HG03060 (cell line): ENCODE measurements around the gene PRKAR1B.
"Not testable (repeated sequence)": the region's sequence is repeated elsewhere in the genome, so short reads cannot be mapped to it uniquely, and the experiment has no call there.

ENCODE experiments used
- ATAC-seq: cut with Tn5 transposase; IDR thresholded peaks from one replicate; pipeline ENCODE4 v1.9.1; 2021; ENCODE audit warnings: low read depth, moderate number of reproducible peaks; ENCODE audit not compliant: unreplicated experiment

The PRKAR1B gene

DNA sequence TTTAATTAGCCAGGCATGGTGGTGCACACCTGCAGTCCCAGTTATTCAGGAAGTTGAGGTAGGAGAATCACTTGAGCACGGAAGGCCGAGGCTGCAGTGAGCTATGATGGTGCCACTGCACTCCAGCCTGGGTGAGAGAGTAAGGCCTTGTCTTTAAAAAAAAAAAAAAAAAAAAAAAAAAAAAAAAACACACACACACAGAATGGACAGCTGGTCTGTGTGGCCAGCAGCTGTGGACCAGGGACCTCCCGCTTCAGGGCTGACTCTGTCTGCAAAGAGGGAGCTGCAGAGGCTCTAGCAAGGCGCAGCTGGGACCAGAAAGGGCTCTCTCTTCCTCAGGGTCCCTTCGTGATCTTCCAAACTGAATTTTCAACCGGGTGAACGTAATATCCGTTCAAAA, 54.2 kb downstream of the PRKAR1B start:
- ATAC-seq, result no peak

DNA sequence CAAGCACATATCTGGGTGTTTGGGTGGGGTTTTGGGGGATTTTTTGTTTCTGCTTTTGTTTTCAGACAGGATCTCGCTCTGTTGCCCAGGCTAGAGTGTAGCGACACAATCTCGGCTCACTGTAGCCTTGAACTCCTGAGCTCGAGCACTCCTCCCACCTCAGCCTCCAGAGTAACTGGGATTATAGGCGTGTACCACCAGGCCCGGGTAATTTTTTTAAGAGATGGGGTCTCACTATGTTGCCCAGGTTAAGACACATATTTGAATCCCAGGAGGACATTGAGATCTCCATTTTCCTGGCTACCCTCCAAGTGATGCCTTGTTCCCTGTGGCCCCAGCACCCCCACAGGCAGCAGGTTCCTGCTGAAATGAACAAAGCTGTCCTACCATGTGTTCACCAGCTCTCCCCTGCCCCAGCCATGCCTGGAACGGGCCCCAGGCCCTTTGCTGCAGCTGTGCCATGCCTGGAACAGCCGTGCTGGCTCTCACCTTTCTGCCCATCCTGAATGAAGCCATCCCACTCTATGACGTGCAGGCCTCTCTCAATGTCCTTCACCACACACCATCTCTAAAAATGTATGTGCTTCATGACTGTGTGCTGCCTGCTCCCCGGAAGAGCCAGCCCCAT, 55.6 kb downstream of the PRKAR1B start:
- no peak for ATAC-seq

DNA sequence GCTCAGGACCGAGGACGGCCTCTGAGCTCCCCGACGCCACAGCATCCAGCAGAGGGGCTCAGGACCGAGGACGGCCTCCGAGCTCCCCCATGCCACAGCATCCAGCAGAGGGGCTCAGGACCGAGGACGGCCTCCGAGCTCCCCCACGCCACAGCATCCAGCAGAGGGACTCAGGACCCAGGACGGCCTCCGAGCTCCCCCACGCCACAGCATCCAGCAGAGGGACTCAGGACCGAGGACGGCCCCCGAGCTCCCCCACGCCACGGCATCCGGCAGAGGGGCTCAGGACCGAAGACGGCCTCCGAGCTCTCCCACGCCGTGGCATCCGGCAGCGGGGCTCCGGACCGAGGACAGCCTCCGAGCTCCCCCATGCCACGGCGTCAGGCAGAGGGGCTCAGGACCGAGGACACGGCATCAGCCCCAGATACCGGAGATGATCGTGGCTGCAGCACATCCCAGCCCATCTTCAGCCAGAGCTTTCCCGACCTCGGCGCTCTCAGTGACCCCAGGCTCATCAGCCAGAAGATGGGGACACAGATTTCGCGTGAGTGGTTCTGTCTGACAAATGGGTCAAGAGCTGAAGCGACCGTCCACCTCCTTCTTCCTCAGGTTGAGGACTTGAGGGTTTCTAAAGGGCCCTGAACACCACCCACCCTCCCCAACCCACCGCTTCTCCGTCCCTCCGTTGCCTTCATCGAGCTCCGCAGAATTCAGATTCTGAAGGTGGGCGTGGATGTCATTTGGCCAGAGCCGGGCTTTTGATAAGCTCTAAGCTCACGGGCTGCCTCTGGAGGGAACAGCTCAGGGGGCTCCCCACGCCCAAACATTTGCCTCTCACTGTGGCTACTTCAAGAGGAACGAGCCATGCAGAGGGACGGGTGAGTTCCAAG, 56.3 kb downstream of the PRKAR1B start:
- ATAC-seq, result no peak

DNA sequence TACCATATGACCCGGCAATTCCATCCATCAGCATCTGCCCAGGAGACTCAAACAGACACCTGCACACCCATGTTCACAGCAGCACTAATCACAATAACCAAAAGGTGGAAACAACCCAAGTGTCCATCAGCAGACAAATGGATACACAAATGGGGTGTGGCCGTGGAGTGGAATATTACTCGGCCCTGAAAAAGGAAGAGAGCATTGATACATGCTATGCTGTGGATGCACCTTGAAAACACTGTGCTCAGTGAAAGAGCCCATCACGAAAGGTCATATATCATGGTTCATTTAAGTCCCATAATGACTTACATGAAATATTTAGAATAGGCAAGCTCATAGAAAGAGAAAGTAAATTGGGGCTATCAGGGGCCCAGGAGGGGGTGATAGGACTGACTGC, 58.1 kb downstream of the PRKAR1B start:
- no peak for ATAC-seq

DNA sequence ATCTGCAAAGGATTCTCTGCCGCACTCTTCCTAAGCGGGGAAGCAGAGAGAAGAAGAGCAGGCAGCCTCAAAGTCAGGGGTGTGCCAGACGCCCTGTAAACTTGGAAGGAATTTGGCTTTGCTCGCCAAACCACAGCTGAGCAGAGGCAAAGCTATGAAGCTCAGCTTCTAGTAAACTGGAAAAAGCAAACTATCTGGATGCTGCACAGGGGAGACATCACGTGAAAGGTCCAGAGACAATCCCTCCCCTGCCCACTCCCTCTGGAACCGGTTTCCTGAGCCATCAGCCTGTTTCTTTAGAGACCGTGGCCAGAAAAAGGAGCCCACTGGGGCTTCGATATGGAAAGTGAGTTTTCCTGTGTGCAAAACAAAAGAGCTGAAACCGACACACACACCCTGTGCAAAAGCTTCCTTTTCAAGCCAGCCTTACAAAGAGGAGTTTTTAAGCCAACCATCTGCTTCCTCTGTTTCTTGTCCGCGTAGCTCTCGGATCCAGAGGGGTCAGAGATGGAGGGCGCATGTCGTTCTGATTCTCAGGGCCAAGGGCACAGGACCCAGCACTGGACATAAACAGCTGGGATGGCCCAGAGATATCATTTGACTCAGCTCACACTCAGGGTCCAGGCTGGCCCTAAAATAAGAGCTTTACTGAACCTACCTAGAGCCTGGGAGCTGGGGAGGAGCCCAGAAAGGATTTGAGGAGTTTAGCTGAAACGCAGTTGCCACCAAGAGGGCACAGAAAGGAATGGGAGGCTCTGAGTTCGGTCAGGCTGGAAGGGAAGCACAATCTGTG, 58.7 kb downstream of the PRKAR1B start:
- ATAC-seq, result no peak

DNA sequence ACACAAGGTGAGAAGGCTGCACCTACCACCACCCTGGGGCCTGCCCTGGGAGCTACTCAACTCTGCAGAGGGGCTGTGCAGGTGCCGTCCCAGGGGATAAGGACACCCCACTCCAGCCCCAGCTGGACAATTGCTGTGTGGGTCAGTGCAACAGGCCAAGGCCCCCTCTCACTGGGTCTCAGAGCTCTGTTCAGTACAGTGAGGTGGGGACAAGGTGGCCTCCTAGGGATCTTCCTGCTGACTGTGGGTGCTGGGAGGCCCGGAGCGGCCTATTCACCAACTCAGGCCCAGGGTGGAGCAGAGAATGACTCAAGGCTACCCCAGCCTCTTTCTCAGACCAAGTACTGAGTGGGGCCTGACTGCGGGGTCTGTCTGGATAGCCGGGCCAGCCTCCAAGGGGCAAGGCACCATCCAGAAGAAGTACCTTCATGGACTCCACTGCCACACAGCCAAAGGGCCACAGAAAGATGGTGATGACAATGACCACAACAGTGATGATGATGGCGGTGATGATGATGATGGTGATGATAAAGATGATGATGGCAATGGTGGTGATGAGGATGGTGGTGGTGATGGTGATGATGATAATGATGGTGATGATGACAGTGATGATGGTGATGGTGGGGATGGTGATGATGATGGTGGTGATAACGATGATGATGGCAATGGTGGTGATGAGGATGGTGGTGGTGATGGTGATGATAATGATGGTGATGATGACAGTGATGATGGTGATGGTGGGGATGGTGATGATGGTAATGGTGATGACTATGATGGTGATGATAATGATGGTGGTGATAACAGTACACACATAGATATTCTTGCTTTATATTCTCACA, 60.4 kb downstream of the PRKAR1B start:
- no peak for ATAC-seq

DNA sequence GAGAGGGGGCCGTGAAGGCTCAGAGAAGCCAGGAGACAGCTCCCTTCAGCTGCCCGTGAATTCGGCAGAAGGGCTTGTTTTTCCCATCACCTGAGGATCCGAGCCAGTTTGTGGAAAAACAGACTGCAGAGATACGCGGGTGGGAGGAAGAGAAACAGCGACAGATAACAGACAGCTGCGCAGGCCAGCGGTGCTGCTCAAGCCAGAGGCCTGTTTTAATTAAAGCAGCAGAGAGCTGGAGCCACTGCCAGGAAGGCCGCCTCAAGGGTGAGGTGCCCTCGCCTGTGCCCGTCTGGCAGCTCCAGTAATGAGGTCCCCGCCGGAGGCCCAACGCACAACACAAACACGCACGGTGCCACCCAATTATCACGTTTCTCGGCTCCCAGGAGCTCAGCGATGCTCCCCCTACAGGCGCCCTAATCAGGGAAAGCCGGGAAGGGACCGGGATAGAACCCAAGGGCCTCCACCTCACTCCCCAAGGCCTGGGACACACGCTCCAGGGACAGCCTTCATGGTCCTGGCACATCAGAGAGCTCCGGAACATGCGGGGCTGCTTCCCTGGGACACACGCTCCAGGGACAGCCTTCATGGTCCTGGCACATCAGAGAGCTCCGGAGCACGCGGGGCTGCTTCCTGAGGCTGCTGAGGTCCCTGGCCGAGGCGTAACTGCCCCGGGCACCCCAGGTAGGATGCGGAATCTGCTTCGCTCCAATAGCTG, 61.2 kb downstream of the PRKAR1B start:
- no peak for ATAC-seq

DNA sequence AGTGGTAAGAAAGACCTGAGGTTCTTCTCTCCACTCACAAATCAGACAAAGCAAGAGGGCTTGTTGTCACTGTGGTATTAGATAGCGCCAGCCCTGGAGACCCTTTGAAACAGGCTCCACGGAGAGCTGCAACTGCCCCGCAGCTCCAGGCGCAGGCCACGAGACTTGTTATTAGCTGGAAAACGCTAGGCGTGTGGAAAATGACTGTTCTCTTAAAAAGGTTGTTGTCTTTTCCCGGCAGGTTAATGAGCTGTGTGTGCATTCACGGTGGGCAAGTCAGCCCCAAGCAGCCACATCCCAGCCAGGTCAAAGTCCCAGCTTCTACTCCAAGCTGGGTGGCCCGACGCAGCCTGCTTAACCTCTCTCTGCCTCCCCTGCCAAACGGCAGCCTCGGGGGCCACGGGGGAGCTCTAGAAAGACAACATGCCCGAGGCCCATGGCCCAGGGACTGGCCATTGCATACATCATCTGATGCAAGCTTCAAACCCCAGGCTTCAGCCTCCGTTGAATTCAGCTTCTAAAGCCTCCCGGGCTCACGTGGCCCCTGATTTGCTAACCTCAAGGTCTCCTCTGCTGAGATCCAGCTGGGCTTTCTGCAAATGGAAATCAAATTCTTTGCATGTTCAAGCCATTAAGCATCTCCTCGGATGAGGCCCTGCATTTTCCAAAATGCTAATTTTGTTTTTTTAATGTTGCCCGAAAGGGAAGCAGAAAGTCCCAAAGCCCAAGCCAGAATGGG, 61.9 kb downstream of the PRKAR1B start:
- no peak for ATAC-seq

DNA sequence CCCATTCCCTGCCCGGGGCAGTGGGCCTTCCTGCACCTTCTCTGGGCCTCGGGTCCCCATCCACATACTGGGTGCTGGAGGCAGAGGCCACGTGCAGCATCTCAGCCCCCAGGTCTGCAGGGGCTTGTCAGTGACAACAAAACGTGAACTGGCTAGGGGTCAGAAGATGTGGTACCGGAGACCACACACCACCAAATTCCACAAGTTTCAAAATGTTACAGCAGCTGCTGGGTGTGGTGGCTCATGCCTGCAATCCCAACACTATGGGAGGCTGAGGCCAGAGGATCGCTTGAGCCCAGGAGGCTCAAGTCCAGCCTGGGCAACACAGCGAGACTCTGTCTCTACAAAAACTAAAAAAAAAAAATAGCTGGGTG, 62.7 kb downstream of the PRKAR1B start:
- no peak for ATAC-seq

DNA sequence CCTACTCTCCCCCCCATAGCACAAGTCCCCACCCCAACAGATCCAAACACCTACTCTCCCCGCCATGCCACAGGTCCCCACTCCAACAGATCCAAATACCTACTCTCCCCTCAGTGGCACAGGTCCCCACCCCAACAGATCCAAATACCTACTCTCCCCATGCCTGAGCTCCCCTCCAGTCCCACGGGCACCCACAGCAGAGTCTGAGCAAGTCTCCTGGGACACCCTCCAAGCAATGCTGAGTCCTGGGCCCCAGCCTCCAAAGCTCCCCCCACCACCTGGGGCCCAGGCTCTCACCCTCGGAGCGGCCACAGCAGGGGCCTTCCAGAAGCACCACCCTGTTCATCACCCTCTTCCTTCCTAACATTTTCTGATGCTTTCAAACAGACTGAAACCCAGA, 64.5 kb downstream of the PRKAR1B start:
- no peak for ATAC-seq

DNA sequence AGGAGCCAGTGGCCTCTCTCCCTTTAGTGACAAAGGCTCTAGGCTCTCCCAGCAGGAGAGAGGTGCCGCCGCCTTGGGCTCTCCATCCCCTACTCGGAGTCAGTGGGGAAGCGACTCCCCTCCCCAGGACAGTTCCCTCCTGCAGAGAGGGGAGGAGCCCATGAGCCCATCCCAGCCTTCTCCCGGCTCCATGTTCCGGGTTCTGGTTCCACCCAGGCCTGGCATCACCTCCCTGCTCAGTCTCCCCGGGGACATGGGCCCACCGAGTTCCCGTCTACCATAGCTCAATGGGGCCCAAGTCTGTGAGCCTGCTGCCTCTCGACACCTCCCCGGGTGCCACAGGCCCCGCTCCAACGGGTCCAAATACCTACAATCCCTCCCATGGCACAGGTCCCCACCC, 67.1 kb downstream of the PRKAR1B start:
- no peak for ATAC-seq

DNA sequence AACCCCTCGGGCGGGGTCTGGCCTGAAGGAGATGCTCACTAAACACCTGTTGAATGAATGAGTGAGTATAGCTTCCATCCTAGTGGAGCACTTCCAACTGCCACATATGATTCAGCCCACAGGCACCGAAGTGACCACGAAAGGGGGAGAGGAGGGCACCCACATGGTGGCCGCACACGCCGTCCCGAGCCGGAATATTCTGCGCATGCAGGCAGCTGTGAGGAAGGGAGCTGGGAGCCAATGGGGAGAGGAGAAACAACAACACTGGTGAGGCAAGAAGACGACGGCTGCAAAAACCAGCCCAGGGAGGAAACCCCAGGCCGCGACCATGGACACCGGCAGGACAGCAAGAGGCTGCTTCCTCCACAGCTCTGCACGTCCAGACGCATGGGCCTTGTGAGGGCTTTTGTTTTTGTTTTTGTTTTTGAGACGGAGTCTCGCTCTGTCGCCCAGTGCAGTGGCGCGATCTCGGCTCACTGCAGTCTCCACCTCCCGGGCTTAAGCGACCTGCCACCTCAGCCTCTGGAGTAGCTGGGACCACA, 67.7 kb downstream of the PRKAR1B start:
- ATAC-seq, result no peak

DNA sequence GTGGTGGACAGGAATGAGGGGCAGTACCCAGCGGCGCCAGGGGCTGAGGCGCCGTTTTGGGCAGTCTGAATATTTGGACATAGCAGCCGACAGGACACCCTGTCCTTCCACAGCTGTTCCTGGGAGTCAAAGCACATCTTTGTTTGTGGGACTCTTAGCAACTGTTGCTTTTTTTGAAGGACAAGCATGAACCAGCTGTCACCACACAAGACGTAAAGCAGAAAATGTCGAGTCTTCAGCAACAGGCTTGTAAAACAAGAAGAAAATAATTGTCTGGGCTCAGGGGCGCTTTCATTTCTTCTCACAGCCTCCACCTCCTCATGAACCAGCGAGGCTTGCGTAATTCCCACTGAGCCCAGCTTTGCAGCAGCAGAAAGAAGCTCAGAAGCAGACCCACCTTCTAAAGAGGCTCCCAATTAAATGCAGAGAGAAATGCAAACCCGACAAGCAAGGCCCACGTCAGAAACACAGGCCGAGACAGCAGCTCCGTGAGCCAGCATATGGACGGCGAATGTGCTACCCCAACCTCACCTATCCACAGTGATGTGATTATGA, 69.4 kb downstream of the PRKAR1B start:
- no peak for ATAC-seq

DNA sequence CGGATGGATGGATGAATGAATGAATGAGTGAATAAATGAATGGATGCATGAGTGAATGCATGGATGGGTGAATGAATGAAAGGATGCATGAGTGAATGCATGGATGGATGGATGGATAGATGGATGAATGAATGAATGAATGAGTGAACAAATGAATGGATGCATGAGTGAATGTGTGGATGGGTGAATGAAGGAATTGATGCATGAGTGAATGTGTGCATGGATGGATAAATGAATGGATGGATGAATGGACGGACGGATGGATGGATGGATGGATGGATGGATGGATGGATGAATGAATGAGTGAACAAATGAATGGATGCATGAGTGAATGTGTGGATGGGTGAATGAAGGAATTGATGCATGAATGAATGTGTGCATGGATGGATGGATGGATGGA, 70.1 kb downstream of the PRKAR1B start:
- ATAC-seq, result not testable (repeated sequence)

DNA sequence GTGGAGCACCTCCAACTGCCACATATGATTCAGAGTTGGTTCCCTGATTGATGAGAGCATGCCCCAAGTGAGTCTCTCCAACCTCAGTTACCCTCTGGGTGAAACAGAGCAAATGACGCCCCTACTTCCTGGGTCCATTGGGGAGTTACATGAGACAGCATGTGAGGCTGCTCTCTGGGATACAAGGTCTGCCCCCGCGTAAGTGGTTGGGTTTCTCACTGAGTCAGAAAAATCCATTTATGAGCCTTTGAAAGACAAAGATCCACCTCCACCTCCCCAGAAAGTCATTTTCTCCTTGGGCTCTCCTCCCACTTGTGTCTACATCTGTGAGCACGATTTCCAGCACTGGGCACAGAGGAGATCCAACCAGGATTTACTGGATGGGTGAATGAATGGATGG, 71.3 kb downstream of the PRKAR1B start:
- no peak for ATAC-seq

DNA sequence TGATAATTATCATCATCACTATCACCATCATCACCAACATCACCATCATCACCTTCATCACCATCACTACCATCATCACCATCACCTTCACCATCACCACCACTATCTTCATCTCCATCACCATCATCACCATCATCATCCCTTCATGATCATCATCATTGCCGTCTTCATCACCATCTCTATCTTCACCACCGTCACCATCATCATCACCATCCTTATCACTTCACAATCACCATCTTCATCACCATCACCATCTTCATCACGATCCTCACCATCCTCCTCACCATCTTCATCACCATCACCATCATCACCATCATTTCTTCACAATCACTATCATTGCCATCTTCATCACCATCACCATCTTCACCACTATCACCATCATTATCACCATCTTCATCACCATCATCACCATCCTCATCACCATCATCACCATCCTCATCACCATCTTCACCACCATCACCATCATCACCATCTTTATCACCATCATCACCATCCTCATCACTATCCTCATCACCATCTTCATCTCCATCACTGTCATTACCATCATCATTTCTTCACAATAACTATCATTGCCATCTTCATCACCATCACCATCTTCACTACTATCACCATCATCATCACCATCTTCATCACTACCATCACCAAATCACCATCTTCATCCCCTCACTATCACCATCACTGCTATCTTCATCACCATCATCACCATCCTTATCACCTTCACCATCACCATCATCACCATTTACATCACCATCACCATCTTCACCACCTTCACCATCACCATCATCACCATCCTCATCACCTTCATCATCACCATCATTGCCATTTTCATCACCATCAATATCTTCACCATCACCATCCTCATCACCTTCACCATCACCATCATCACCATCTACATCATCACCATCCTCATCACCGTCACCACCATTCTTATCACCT, 73.0 kb downstream of the PRKAR1B start:
- ATAC-seq, result no peak

DNA sequence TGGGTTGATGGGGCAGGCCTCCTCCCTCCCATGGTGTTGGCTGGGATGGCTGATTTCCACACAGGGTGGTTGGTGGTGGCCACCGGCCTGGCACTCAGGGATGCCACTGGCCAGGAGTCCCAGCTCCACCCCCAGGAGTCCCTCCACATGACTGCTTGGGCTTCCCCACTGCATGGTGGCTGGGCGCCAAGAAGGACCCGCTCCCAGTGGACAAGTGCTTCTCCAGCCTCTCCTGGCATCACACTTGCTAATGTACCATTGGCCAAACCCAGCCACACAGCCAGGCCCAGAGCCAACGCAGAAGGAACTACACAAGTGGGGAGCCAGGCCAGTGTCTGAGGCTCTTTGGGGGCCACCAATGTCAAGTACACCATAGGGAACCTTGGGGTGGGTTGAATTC, 74.2 kb downstream of the PRKAR1B start:
- ATAC-seq, result no peak

DNA sequence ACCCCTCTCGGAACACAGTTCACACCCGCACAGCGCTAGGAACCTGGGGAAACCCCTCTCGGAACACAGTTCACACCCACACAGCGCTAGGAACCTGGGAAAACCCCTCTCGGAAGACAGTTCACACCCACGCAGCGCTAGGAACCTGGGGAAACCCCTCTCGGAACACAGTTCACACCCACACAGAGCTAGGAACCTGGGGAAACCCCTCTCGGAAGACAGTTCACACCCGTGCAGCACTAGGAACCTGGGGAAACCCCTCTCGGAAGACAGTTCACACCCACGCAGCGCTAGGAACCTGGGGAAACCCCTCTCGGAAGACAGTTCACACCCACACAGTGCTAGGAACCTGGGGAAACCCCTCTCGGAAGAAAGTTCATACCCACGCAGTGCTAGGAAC, 74.9 kb downstream of the PRKAR1B start:
- not testable (repeated sequence) for ATAC-seq
